DND-41 (cell line): ENCODE results near the gene NOC3L.

Experiments used
- ATAC-seq: fragments of 200-7000 bp; cut with Tn5 transposase; 3 replicates; pipeline ENCODE4 v1.9.1; 2021; ENCODE audit warnings: low read depth; ENCODE audit not compliant: insufficient read depth
- DNase-seq: peaks from one replicate; pipeline ENCODE4 v3.0.0-alpha.2; 2020
- H2AFZ ChIP-seq: 2 replicates; pipeline ENCODE4 v1.6.0; 2012; ENCODE audit warnings: low read depth, low read length
- H3K27ac ChIP-seq: 2 replicates; pipeline ENCODE4 v1.5.1; 2012; ENCODE audit warnings: low read length, inconsistent platforms
- H3K27me3 ChIP-seq: fragments of 200-600 bp; sonication (generic); 2 replicates; pipeline ENCODE4 v1.6.0; 2012; ENCODE audit warnings: low read length, mild to moderate bottlenecking, inconsistent platforms; ENCODE audit not compliant: insufficient read depth, poor library complexity
- H3K36me3 ChIP-seq: 2 replicates; pipeline ENCODE4 v1.5.1; 2012; ENCODE audit warnings: low read length, inconsistent platforms; ENCODE audit not compliant: insufficient read depth
- H3K4me1 ChIP-seq: 2 replicates; pipeline ENCODE4 v1.5.1; 2012; ENCODE audit warnings: mild to moderate bottlenecking, low read length; ENCODE audit not compliant: insufficient read depth
- H3K4me2 ChIP-seq: 2 replicates; pipeline ENCODE4 v1.6.0; 2012; ENCODE audit warnings: mild to moderate bottlenecking, moderate library complexity, low read length, inconsistent platforms; ENCODE audit not compliant: insufficient read depth
- H3K4me3 ChIP-seq, 2 experiments: fragments of 200-600 bp in 1 of 2; shearing (Covaris generic) in 1 of 2; 2 replicates each; pipeline ENCODE4 v1.5.1; 2012 to 2016; ENCODE audit warnings: inconsistent platforms in 2 of 2, low read length in 2 of 2, mild to moderate bottlenecking in 2 of 2, low read depth in 1 of 2, moderate library complexity in 1 of 2
- H3K79me2 ChIP-seq: 2 replicates; pipeline ENCODE4 v1.6.0; 2012; ENCODE audit warnings: low read length, inconsistent platforms; ENCODE audit not compliant: insufficient read depth
- H3K9ac ChIP-seq: 2 replicates; pipeline ENCODE4 v1.6.0; 2012; ENCODE audit warnings: low read depth, mild to moderate bottlenecking, inconsistent platforms, low read length, moderate library complexity
- H3K9me3 ChIP-seq: 2 replicates; pipeline ENCODE4 v1.5.1; 2012; ENCODE audit warnings: low read length, moderate library complexity, mild to moderate bottlenecking, inconsistent platforms; ENCODE audit not compliant: insufficient read depth, severe bottlenecking
- H4K20me1 ChIP-seq: 2 replicates; pipeline ENCODE4 v1.6.0; 2012; ENCODE audit warnings: low read length; ENCODE audit not compliant: insufficient read depth
- CTCF ChIP-seq: IDR thresholded peaks from 2 replicates; pipeline ENCODE4 v1.5.1; 2012; ENCODE audit warnings: borderline replicate concordance, low read length, moderate library complexity, mild to moderate bottlenecking; ENCODE audit not compliant: poor library complexity, severe bottlenecking; ENCODE audit errors: extremely low read depth
- EZH2 ChIP-seq: IDR thresholded peaks from 3 replicates; pipeline ENCODE4 v1.6.1; 2012; ENCODE audit warnings: borderline replicate concordance, low read depth, mild to moderate bottlenecking, moderate library complexity, low read length, inconsistent platforms; ENCODE audit not compliant: severe bottlenecking

Gene NOC3L

GRCh38 chr10:94344522-94345122 lies 18.1 kb downstream of the NOC3L start:
- Histone ChIP-seq H2AFZ (no peak overlapping the region), H3K4me2 (no peak overlapping the region), H3K79me2 (no peaks in the 10 kb centered on the region), H3K9me3 (no peaks in the 10 kb centered on the region), H3K27ac (no peak overlapping the region), H4K20me1 (no peaks in the 10 kb centered on the region), H3K4me3 (no peak overlapping the region), H3K4me1 (no peaks in the 10 kb centered on the region), H3K9ac (no peak overlapping the region), H3K36me3 (peaks cover 20% of the 10 kb centered on the region; the same call in 1 of the 2 replicates), H3K27me3 (no peaks in the 10 kb centered on the region)
- ATAC-seq = no peak
- DNase-seq = no peak
- TF ChIP-seq EZH2 = no peak
- TF ChIP-seq CTCF = no peak

- ATAC-seq (no peak), DNase-seq (no peak)
- TF ChIP-seq CTCF (no peak), EZH2 (no peak)
Measured at GRCh38 chr10:94343151-94343550, 19.6 kb downstream of the NOC3L start.

GRCh38 chr10:94334857-94335256 lies 27.9 kb downstream of the NOC3L start:
- H3K27me3 ChIP-seq = no peaks in the 10 kb centered on the region
- no peaks in the 10 kb centered on the region for H3K79me2 ChIP-seq
- no peak overlapping the region for H3K9ac ChIP-seq
- no peak overlapping the region for H2AFZ ChIP-seq
- H3K27ac ChIP-seq = no peak overlapping the region
- no peaks in the 10 kb centered on the region for H4K20me1 ChIP-seq
- no peaks in the 10 kb centered on the region for H3K9me3 ChIP-seq
- H3K36me3 ChIP-seq = peaks cover 48% of the 10 kb centered on the region; the same call in 1 of the 2 replicates
- H3K4me2 ChIP-seq = no peak overlapping the region
- H3K4me1 ChIP-seq = no peaks in the 10 kb centered on the region
- ATAC-seq (no peak), DNase-seq (no peak)
- no peak overlapping the region for H3K4me3 ChIP-seq
- TF ChIP-seq EZH2 = no peak
- no peak for TF ChIP-seq CTCF

More at GRCh38 chr10:94343151-94343550, 19.6 kb downstream of the NOC3L start:
- H3K27ac ChIP-seq = no peak overlapping the region
- H3K4me2 ChIP-seq = no peak overlapping the region
- H3K4me1 ChIP-seq = no peaks in the 10 kb centered on the region
- H3K79me2 ChIP-seq = no peaks in the 10 kb centered on the region
- H2AFZ ChIP-seq = no peak overlapping the region
- no peak overlapping the region for H3K4me3 ChIP-seq
- peaks cover 28% of the 10 kb centered on the region; the same call in 1 of the 2 replicates for H3K36me3 ChIP-seq
- no peaks in the 10 kb centered on the region for H4K20me1 ChIP-seq
- H3K9me3 ChIP-seq = no peaks in the 10 kb centered on the region
- no peaks in the 10 kb centered on the region for H3K27me3 ChIP-seq
- no peak overlapping the region for H3K9ac ChIP-seq

GRCh38 chr10:94333051-94333450 lies 29.7 kb downstream of the NOC3L start:
- Histone ChIP-seq H3K9ac (no peak overlapping the region), H3K4me1 (no peaks in the 10 kb centered on the region), H3K36me3 (peaks cover 36% of the 10 kb centered on the region; the same call in 1 of the 2 replicates), H4K20me1 (no peaks in the 10 kb centered on the region), H3K9me3 (no peaks in the 10 kb centered on the region), H2AFZ (no peak overlapping the region), H3K79me2 (no peaks in the 10 kb centered on the region), H3K27me3 (no peaks in the 10 kb centered on the region), H3K4me2 (no peak overlapping the region), H3K27ac (no peak overlapping the region), H3K4me3 (no peak overlapping the region)
- no peak for DNase-seq
- TF ChIP-seq CTCF (no peak), EZH2 (no peak)
- no peak for ATAC-seq
